Activated CD4-positive, alpha-beta T cell treated with anti-CD3 and anti-CD28 coated beads for 4 hours (primary cell): Measurements from ENCODE around the gene GRIK5.

ENCODE experiments used
- DNase-seq, 2 donors: peaks; one replicate each; pipeline ENCODE4 v3.0.0-alpha.2; 2020

The GRIK5 gene

GRCh38 chr19:41984961-41985360 is 85.0 kb downstream of the GRIK5 start:
- DNase-seq: no peak

GRCh38 chr19:41981724-41982123 is 88.3 kb downstream of the GRIK5 start:
- DNase-seq: no peak

GRCh38 chr19:41978470-41978869 is 91.5 kb downstream of the GRIK5 start:
- DNase-seq: no peak

- DNase-seq: no peak
Observed at GRCh38 chr19:41977916-41978315, 92.1 kb downstream of the GRIK5 start.

GRCh38 chr19:41974652-41975051 is 95.4 kb downstream of the GRIK5 start:
- no peak for DNase-seq

GRCh38 chr19:41971363-41971762 is 98.6 kb downstream of the GRIK5 start:
- no peak for DNase-seq

GRCh38 chr19:41969772-41970458 is 100.1 kb downstream of the GRIK5 start:
- no peak for DNase-seq

GRCh38 chr19:41968751-41969595 is 101.0 kb downstream of the GRIK5 start:
- no peak for DNase-seq

- DNase-seq: no peak
Observed at GRCh38 chr19:41967054-41967783, 102.8 kb downstream of the GRIK5 start.

- DNase-seq: no peak
Observed at GRCh38 chr19:41965106-41965505, 104.9 kb downstream of the GRIK5 start.

GRCh38 chr19:41960973-41961372 is 109.0 kb downstream of the GRIK5 start:
- DNase-seq: no peak

- peak; percentile 84 to 87 for DNase-seq
Observed at GRCh38 chr19:41959056-41960053, 110.7 kb downstream of the GRIK5 start, which contains the start of gene RABAC1. Gene RABAC1 (minus strand): TSS chr19:41959321. CDS start chr19:41959292, 29 bp downstream.

- DNase-seq: peak; percentile 83 to 84
Observed at GRCh38 chr19:41958367-41959055, 111.5 kb downstream of the GRIK5 start.

GRCh38 chr19:41957838-41958366 is 112.1 kb downstream of the GRIK5 start:
- DNase-seq: no peak

- no peak for DNase-seq
Observed at GRCh38 chr19:41957161-41957837, 112.7 kb downstream of the GRIK5 start.

GRCh38 chr19:41956621-41957020 is 113.4 kb downstream of the GRIK5 start:
- DNase-seq: no peak

- DNase-seq: no peak
Observed at GRCh38 chr19:41955521-41955920, 114.5 kb downstream of the GRIK5 start.

- DNase-seq: peak; percentile 75 to 92
Observed at GRCh38 chr19:41951686-41952172, 118.3 kb downstream of the GRIK5 start.
